ENCODE measurements around the gene CACNA1S. TPM values are rescaled to one million over a fixed set of nuclear protein-coding genes. Genes with fewer than 3 reads are reported as not detected.

The CACNA1S gene
- total and polyA plus RNA-seq, 2 of the 13 experiments (the other 11 are each of a cell fraction or from before 2014, with no cell fraction given): not detected

GRCh38 chr1:201103666-201104065, 8.6 kb downstream of the CACNA1S start:
- CTCF ChIA-PET (ENCODE audit: low intra/inter-chr PET ratio, low total read pairs): no interaction called here
- DNase-seq (ENCODE audit: low spot score): no peak
- no peak for ATAC-seq
- Histone ChIP-seq H3K79me2 (ENCODE audit: insufficient read depth, low read length) (no peaks in the 10 kb centered on the region), H3K4me3 (replicated peaks in 1 of 3; ENCODE audit: insufficient read depth in 1 of 3, low read depth in 2 of 3, low read length in 3 of 3) (no peak overlapping the region), H3K9me3 (ENCODE audit: low read length) (no peaks in the 10 kb centered on the region), H3K27me3 (ENCODE audit: control insufficient read depth in 1 of 2, insufficient read depth in 2 of 2, low read length in 2 of 2) (peaks cover 0 to 44% of the 10 kb centered on the region in 2 experiments; a peak in 2 of 5 replicates), H3K27ac (ENCODE audit: extremely low read length, insufficient read depth, low read length) (no peak overlapping the region), H2AFZ (ENCODE audit: low read length) (no peak overlapping the region), H3K36me3 (replicated peaks in 1 of 2; ENCODE audit: control insufficient read depth in 1 of 2, insufficient read depth in 2 of 2, low read length in 2 of 2) (no peaks in the 10 kb centered on the region), H4K20me1 (ENCODE audit: insufficient read depth, low read length) (no peaks in the 10 kb centered on the region), H3K4me2 (ENCODE audit: low read depth, low read length) (no peak overlapping the region), H3K4me1 (ENCODE audit: insufficient read depth, low read length) (no peaks in the 10 kb centered on the region), H3K9ac (ENCODE audit: insufficient read depth, low read depth, low read length) (no peak overlapping the region)
- intact Hi-C loops (cut with micrococcal nuclease; ENCODE audit: unreplicated experiment) (no loop called here), in situ Hi-C loops (cut with HindIII; ENCODE audit: extremely low pct_ligation_motif_present, low pct_unique_long_range_greater_than_20kb) (no loop called here)
- TF ChIP-seq SRSF9 (IDR thresholded peaks at IDR 0.05; ENCODE audit: borderline replicate concordance, insufficient read depth, low read depth, low read length, poor library complexity, severe bottlenecking): no peak
- no peak for TF ChIP-seq RBM22 (optimal IDR thresholded peaks at IDR 0.05; ENCODE audit: low read length)
- TF ChIP-seq RFX1 (IDR thresholded peaks at IDR 0.05): no peak
- no peak for TF ChIP-seq HDAC6 (IDR thresholded peaks at IDR 0.05; ENCODE audit: low read depth, low read length)
- TF ChIP-seq MTA1 (CRISPR knock-in tag; IDR thresholded peaks at IDR 0.05; ENCODE audit: borderline replicate concordance): no peak
- no peak for TF ChIP-seq ZNF598 (CRISPR knock-in tag; IDR thresholded peaks at IDR 0.05; ENCODE audit: borderline replicate concordance)
- TF ChIP-seq ZMYM4 (CRISPR knock-in tag; IDR thresholded peaks at IDR 0.05): no peak
- TF ChIP-seq ZNF816 (CRISPR knock-in tag; IDR thresholded peaks at IDR 0.05; ENCODE audit: borderline replicate concordance): no peak
- no peak for TF ChIP-seq PAX8 (CRISPR knock-in tag; IDR thresholded peaks at IDR 0.05; ENCODE audit: borderline replicate concordance)
- TF ChIP-seq MXD1 (CRISPR knock-in tag; IDR thresholded peaks at IDR 0.05): no peak
- no peak for TF ChIP-seq ZIK1 (CRISPR knock-in tag; IDR thresholded peaks at IDR 0.05; ENCODE audit: borderline replicate concordance, low read depth)
- no peak for TF ChIP-seq CCAR2 (optimal IDR thresholded peaks at IDR 0.05; ENCODE audit: low read depth, low read length)
- TF ChIP-seq FLYWCH1 (CRISPR knock-in tag; IDR thresholded peaks at IDR 0.05): no peak
- TF ChIP-seq FIP1L1 (IDR thresholded peaks at IDR 0.05; ENCODE audit: borderline replicate concordance, insufficient read depth, low read depth, low read length): no peak
- no peak for TF ChIP-seq NCOA2 (CRISPR knock-in tag; IDR thresholded peaks at IDR 0.05)
- TF ChIP-seq MAFK (conservative IDR thresholded peaks at IDR 0.05 in 1 of 2, IDR thresholded peaks at IDR 0.05 in 1 of 2; ENCODE audit: low read length in 2 of 2): no peak
- no peak for FAIRE-seq
- 17% methylated on average over 6 of the region's 9 CpGs for WGBS (ENCODE audit: low lambda C conversion rate)
- BruUV-seq (replicated peaks): no TSS peak
- POLR2A ChIA-PET: no interaction called here
